GM21423 (cell line): ENCODE data around the gene NCAPG2.
A peak's percentile ranks its signal among the peaks of the same experiment; 100 is the strongest.

ENCODE experiments used
- ATAC-seq: cut with Tn5 transposase; IDR thresholded peaks from one replicate; pipeline ENCODE4 v1.9.1; 2021; ENCODE audit warnings: mild to moderate bottlenecking, moderate library complexity; ENCODE audit not compliant: unreplicated experiment

Gene NCAPG2

GRCh38 chr7:158603773-158604755, 100.5 kb downstream of the NCAPG2 start:
- ATAC-seq, result peak; percentile 27

DNA sequence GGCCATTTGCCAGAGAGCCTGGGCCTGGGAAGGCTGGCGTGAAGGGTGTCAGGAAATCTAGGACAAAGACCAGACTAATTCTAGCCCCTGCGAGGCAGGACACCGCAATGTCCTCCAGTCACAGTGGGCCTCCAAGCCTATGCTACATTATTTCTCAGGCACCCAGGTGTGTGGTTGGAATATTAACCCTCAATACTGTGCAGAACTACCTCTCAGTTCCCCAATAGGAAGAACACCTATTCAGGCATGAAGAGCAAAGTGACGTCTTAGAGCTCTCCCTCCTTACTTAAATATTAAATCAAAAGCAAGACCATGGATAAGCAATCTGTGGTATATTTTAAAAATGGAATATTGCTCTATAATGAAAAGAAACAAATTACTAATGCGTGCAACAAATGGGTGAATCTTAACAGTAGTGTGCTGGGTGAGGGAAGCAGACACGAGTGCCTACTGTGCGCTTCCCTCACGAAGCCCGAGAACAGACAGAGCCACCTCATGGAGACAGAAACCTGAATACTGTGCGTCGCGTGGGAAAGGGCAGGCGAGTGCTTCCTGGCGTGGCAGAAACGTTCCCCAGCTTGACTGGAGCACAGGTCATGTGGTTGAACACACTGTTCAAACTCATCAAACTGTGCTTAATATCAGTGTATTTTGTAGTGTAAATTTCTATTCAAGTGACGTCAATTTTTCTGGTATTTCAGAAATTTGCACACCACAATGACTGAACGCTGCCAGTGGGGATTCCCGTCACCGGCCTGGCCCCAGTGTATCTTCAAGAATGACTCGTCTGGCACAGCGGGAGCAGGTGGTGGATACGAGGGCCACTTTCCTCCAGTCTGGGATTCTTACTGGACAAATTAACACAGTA, 101.5 kb downstream of the NCAPG2 start:
- peak; percentile 57 for ATAC-seq

DNA sequence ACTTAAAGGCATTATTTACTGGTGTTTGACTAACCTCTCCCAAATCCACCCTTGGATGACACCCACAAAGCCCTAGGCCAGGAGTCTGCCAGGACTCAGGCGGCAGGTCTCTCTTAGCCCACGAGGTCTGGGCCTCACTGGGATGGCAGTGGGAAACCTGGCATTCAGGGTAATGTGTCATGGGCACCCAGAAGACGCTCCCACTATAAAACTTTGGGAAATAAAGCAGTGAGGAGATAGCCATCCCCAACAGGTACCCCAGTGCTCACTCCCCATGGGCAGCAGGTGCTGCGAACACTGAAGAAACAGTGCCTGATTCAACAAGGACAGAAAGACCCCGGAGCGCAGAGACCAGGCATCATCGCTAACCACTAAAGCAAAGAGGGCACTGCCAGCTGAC, 102.6 kb downstream of the NCAPG2 start:
- no peak for ATAC-seq

DNA sequence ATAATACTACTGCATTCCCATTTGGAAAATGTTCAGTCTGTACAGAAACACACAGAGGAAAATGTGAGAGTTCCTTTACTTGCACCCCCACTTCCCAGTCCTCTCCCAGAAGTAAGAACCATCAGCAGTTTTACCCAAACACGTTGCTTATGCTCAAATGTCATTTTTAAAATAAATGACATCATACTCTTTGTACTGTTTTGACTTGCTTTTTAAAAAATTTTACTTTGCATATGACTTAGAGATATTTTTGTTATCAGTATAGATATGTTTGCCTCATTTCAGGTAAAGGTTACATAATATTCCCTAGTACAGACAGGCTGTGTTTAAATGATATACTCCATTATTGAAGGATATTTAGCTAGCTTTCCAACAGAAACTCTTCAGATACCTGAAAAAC, 103.5 kb downstream of the NCAPG2 start:
- ATAC-seq, result no peak

- no peak for ATAC-seq
Observed at GRCh38 chr7:158596745-158597144, 107.9 kb downstream of the NCAPG2 start.

DNA sequence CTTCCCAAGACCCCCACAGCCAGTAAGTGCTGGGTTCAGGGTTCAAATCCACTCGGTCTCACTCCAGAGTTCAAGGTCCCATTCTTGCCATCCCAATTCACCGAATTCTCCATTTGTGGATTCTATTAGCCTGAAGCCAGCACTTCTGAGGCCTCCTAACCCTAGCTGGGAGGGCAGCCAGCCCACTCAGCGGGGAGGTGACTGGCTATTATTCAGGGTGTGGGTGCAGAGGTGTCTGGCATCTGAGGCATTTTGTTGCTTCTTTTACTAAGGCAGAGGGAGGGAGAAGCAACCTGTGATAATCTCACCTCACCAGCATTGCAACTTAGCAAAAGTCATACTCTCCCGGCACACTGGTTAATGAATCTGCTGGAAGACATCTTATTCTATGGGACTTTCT, 108.3 kb downstream of the NCAPG2 start:
- ATAC-seq, result no peak

DNA sequence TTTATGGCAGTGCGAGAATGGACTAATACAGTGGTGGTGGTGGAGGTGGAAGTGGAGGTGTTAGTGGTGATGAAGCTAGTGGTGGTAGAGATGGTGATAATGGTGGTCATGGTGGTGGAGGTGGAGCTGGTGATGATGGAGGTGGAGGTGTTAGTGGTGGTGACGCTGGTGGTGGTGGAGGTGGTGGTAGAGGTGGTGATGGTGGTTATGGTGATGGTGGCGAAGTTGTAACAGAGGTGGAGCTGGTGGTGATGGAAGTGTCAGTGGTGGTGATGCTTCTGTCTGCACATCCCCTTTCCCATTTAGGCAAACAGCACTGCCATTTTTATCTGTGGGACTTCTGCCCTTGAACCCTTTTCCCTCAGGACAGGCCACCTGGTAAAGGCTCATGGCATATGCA, 109.5 kb downstream of the NCAPG2 start:
- no peak for ATAC-seq

- ATAC-seq, result no peak
Observed at GRCh38 chr7:158592541-158592940, 112.1 kb downstream of the NCAPG2 start.

GRCh38 chr7:158591944-158592343, 112.7 kb downstream of the NCAPG2 start:
- ATAC-seq, result no peak

DNA sequence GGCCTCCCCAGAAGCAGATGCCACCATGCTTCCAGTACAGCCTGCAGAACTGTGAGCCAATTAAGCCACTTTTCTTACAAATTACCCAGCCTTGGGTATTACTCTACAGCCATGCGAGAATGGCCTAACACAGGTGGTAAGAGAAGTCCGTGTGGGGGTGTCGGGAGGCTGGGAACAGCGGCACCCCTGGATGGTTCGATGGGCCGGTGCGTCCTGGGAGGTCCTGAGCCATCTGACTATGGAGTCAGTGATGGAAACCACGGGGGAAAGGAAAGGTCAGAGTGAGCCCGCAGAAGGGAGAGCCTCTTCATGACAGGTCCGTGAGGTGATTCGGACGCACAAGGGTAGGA, 114.4 kb downstream of the NCAPG2 start:
- ATAC-seq, result no peak

GRCh38 chr7:158589653-158590052, 115.0 kb downstream of the NCAPG2 start:
- no peak for ATAC-seq

- no peak for ATAC-seq
Observed at GRCh38 chr7:158588878-158589442, 115.6 kb downstream of the NCAPG2 start.

- peak; percentile 4 for ATAC-seq
Observed at GRCh38 chr7:158588085-158588877, 116.3 kb downstream of the NCAPG2 start.

- ATAC-seq, result peak; percentile 81
Observed at GRCh38 chr7:158587162-158588084, 117.2 kb downstream of the NCAPG2 start, which contains the start of gene PTPRN2. Gene PTPRN2 (minus strand): TSS chr7:158587823.

GRCh38 chr7:158586499-158587161, 118.0 kb downstream of the NCAPG2 start:
- ATAC-seq, result no peak

GRCh38 chr7:158585721-158586498, 118.7 kb downstream of the NCAPG2 start:
- ATAC-seq, result no peak

DNA sequence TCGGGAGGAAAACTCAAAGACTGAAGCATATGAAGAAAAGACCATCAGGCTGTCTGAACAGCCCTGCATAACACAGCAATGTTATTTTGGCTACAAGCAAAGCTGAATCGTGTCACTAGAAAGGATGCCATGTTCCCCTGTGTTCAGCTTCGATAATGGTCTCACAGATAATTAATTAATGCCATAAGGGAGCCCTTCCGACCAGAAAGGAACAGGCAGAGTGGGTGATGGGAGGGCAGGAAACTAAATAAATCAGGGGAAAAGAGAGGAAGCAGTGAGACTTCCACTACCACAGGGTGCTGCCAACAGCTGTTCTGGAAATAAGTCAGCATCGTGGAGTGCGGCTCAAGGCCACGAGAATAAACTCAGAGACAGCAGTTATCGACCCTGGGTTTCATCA, 120.2 kb downstream of the NCAPG2 start:
- ATAC-seq, result no peak

DNA sequence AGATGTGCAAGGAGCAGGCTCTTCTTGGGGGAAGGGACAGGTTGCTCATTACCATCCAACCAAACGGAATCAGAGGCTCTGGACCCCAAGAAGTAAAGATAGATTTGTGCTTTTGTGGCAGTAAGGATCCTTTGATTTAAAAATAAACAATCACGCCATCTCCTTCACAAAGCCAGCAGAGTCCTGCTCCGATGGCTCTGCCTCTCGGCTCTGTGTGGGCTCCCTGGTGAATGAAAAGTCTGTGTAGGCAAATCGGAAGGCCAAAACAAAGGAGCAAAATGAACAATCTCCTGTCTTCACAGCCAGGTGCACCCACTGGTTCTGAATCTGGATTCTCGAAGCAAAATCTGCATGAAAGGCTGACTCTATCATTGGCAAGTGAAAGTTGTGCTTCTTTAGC, 120.8 kb downstream of the NCAPG2 start:
- no peak for ATAC-seq
